ENCODE data around the gene SHISA5. TPM values are rescaled to one million over a fixed set of nuclear protein-coding genes. Genes with fewer than 3 reads are reported as not detected.

SHISA5 gene
- total RNA-seq, 4 donors from 2014 or later = 60.1 to 98.0 (median 87.3) TPM

- no peak for TF ChIP-seq CTCF (IDR thresholded peaks at IDR 0.05)
- no peak for TF ChIP-seq POLR2A (IDR thresholded peaks at IDR 0.05)
- TF ChIP-seq POLR2AphosphoS5 (IDR thresholded peaks at IDR 0.05) = no peak
- TF ChIP-seq EP300 (IDR thresholded peaks at IDR 0.05) = no peak
Measured at GRCh38 chr3:48505968-48506504, 2.1 kb upstream of the SHISA5 start.

GRCh38 chr3:48505146-48505545, 1.2 kb upstream of the SHISA5 start:
- Histone ChIP-seq H3K9me3 (no peaks in the 10 kb centered on the region), H3K36me3 (no peaks in the 10 kb centered on the region), H3K4me3 (peak overlapping the region; percentile 82), H3K4me1 (peaks cover 54% of the 10 kb centered on the region), H3K27me3 (no peaks in the 10 kb centered on the region), H3K27ac (peak overlapping the region; percentile 90)
- WGBS = 81% methylated on average over 2 of the region's 2 CpGs
- TF ChIP-seq CTCF (IDR thresholded peaks at IDR 0.05) (no peak), POLR2AphosphoS5 (IDR thresholded peaks at IDR 0.05) (no peak), EP300 (IDR thresholded peaks at IDR 0.05) (no peak), POLR2A (IDR thresholded peaks at IDR 0.05) (no peak)
- peak in 1 of 2 donors; percentile 51 for DNase-seq (ENCODE audit: low spot score in 2 of 2)

More at GRCh38 chr3:48505968-48506504, 2.1 kb upstream of the SHISA5 start:
- Histone ChIP-seq H3K36me3 (no peaks in the 10 kb centered on the region), H3K4me3 (no peak overlapping the region), H3K27ac (no peak overlapping the region), H3K27me3 (no peaks in the 10 kb centered on the region), H3K4me1 (peaks cover 51% of the 10 kb centered on the region), H3K9me3 (no peaks in the 10 kb centered on the region)
- DNase-seq (ENCODE audit: low spot score in 2 of 2) = peak in 1 of 2 donors; percentile 31
- WGBS = 94% methylated on average over 6 of the region's 6 CpGs

- WGBS = 30% methylated on average over 4 of the region's 26 CpGs
Measured at GRCh38 chr3:48503401-48504050, 448 bp downstream of the SHISA5 start.

GRCh38 chr3:48502728-48503168, 1.2 kb downstream of the SHISA5 start:
- Histone ChIP-seq H3K9me3 (no peaks in the 10 kb centered on the region), H3K4me3 (peak overlapping the region; percentile 82), H3K27ac (peak overlapping the region; percentile 90), H3K36me3 (peaks cover 4% of the 10 kb centered on the region), H3K4me1 (peaks cover 51% of the 10 kb centered on the region), H3K27me3 (no peaks in the 10 kb centered on the region)
- no CpG with 5 or more reads among the region's 6 CpGs for WGBS
- no peak for TF ChIP-seq CTCF (IDR thresholded peaks at IDR 0.05)
- TF ChIP-seq POLR2A (IDR thresholded peaks at IDR 0.05) = no peak
- no peak for TF ChIP-seq EP300 (IDR thresholded peaks at IDR 0.05)
- TF ChIP-seq POLR2AphosphoS5 (IDR thresholded peaks at IDR 0.05) = no peak
- no peak for DNase-seq (ENCODE audit: low spot score in 2 of 2)

More at GRCh38 chr3:48503401-48504050, 448 bp downstream of the SHISA5 start:
- H3K4me1 ChIP-seq = peaks cover 54% of the 10 kb centered on the region
- H3K27me3 ChIP-seq = no peaks in the 10 kb centered on the region
- peak overlapping the region; percentile 82 for H3K4me3 ChIP-seq
- peak in 1 of 2 donors; percentile 85 for DNase-seq (ENCODE audit: low spot score in 2 of 2)
- peaks cover 4% of the 10 kb centered on the region for H3K36me3 ChIP-seq
- H3K27ac ChIP-seq = peak overlapping the region; percentile 90
- TF ChIP-seq POLR2A (IDR thresholded peaks at IDR 0.05) (no peak), POLR2AphosphoS5 (IDR thresholded peaks at IDR 0.05) (no peak), CTCF (IDR thresholded peaks at IDR 0.05) (no peak), EP300 (IDR thresholded peaks at IDR 0.05) (no peak)
- H3K9me3 ChIP-seq = no peaks in the 10 kb centered on the region

GRCh38 chr3:48502121-48502520, 1.9 kb downstream of the SHISA5 start:
- TF ChIP-seq CTCF (IDR thresholded peaks at IDR 0.05) (no peak), POLR2AphosphoS5 (IDR thresholded peaks at IDR 0.05) (no peak), POLR2A (IDR thresholded peaks at IDR 0.05) (no peak), EP300 (IDR thresholded peaks at IDR 0.05) (no peak)
- Histone ChIP-seq H3K4me1 (peaks cover 45% of the 10 kb centered on the region), H3K36me3 (peaks cover 4% of the 10 kb centered on the region), H3K4me3 (no peak overlapping the region), H3K9me3 (no peaks in the 10 kb centered on the region), H3K27ac (peak overlapping the region; percentile 90), H3K27me3 (no peaks in the 10 kb centered on the region)
- 82% methylated on average over 5 of the region's 5 CpGs for WGBS
- DNase-seq (ENCODE audit: low spot score in 2 of 2) = no peak
